HFFc6 (cell line): ENCODE measurements around the gene NMRK2. TPM values are rescaled to one million over a fixed set of nuclear protein-coding genes. Genes with fewer than 3 reads are reported as not detected.

ENCODE experiments used
- DNase-seq: peaks from one replicate; pipeline ENCODE4 v3.0.0-alpha.2; 2018
- H3K27ac Mint-ChIP-seq: 2 replicates; pipeline ENCODE4 v1.8.0; 2020; ENCODE audit warnings: mild to moderate bottlenecking, mixed read lengths
- H3K27me3 Mint-ChIP-seq: 2 replicates; pipeline ENCODE4 v1.8.0; 2021; ENCODE audit warnings: mild to moderate bottlenecking, moderate library complexity, mixed read lengths; ENCODE audit not compliant: insufficient read depth
- H3K36me3 Mint-ChIP-seq: 2 replicates; pipeline ENCODE4 v1.8.0; 2021; ENCODE audit warnings: low read depth, mixed read lengths
- H3K4me1 Mint-ChIP-seq: 2 replicates; pipeline ENCODE4 v1.8.0; 2020; ENCODE audit warnings: low read depth, mixed read lengths
- H3K4me3 Mint-ChIP-seq: 2 replicates; pipeline ENCODE4 v1.8.0; 2020; ENCODE audit warnings: mild to moderate bottlenecking, moderate library complexity, mixed read lengths
- H3K9me3 Mint-ChIP-seq: 2 replicates; pipeline ENCODE4 v1.8.0; 2020; ENCODE audit warnings: mild to moderate bottlenecking, mixed read lengths
- CTCF ChIP-seq: fragments of 200-600 bp; sonication (generic); IDR thresholded peaks from 2 replicates; pipeline ENCODE4 v1.5.0; 2021; ENCODE audit warnings: antibody characterized with exemption, mild to moderate bottlenecking
- total RNA-seq, 6 experiments: library from RNA; stranded (reverse); fragmentation: NEBNext Ultra II Directional; extraction: Animal tissue kit (Norgen Biotek cat#: 25700); gene quantifications; 2 replicates in 1 of 6; 3 replicates in 5 of 6; pipeline ENCODE4 v1.2.3, GENCODE V29; 2021

NMRK2 gene
- total RNA-seq, 6 experiments from 2014 or later: not detected

GRCh38 chr19:3970808-3971598 is 38.1 kb downstream of the NMRK2 start, which contains the start of gene DAPK3:
Gene DAPK3 (minus strand): TSS chr19:3971099. CDS start chr19:3969735, 1,364 bp downstream.
- Mint-ChIP-seq H3K36me3 (peaks cover 37% of the 10 kb centered on the region), H3K27ac (peak within 1 kb of the TSS; percentile 97), H3K4me3 (peak within 1 kb of the TSS; percentile 96), H3K4me1 (peaks cover 30% of the 10 kb centered on the region), H3K27me3 (peaks cover 47% of the 10 kb centered on the region), H3K9me3 (peaks cover 13% of the 10 kb centered on the region; the same call in 1 of the 2 replicates)
- peak; percentile 67 for TF ChIP-seq CTCF
- peak; percentile 97 for DNase-seq

- Mint-ChIP-seq H3K4me3 (no peak overlapping the region), H3K9me3 (peaks cover 11% of the 10 kb centered on the region; the same call in 1 of the 2 replicates), H3K4me1 (peaks cover 15% of the 10 kb centered on the region), H3K27me3 (peaks cover 72% of the 10 kb centered on the region), H3K27ac (peak overlapping the region; percentile 45; the same call in 1 of the 2 replicates), H3K36me3 (peaks cover 39% of the 10 kb centered on the region)
- DNase-seq: peak; percentile 1
- TF ChIP-seq CTCF: no peak
Measured at GRCh38 chr19:3975144-3975543, 42.3 kb downstream of the NMRK2 start.

DNA sequence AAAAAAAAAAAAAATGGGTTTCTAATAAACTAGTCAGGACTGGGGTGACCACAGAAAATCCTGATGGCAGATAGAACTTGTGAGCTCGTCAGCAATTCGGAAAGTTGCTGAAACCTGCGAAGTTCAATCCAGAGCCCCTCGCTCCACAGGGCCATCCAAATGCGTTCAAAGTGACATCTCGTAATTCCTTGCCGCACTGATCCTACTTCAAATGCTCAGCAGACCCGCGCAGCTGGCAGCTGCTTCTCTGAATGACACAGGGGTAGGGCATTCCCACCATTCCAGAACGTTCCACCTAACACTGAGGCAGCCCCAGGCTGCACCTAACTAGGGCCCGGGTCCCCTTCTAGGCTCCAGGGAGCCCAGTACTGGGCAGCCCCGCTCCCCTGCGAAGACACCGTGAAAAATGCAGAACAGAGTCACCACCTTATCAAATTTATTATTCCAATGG is 42.8 kb downstream of the NMRK2 start:
- peaks cover 68% of the 10 kb centered on the region for H3K27me3 Mint-ChIP-seq
- peaks cover 13% of the 10 kb centered on the region; the same call in 1 of the 2 replicates for H3K4me1 Mint-ChIP-seq
- H3K9me3 Mint-ChIP-seq: peaks cover 6% of the 10 kb centered on the region; the same call in 1 of the 2 replicates
- DNase-seq: peak; percentile 4
- no peak for TF ChIP-seq CTCF
- peak overlapping the region; percentile 45; the same call in 1 of the 2 replicates for H3K27ac Mint-ChIP-seq
- peak overlapping the region; percentile 26; the same call in 1 of the 2 replicates for H3K4me3 Mint-ChIP-seq
- peaks cover 34% of the 10 kb centered on the region for H3K36me3 Mint-ChIP-seq

DNA sequence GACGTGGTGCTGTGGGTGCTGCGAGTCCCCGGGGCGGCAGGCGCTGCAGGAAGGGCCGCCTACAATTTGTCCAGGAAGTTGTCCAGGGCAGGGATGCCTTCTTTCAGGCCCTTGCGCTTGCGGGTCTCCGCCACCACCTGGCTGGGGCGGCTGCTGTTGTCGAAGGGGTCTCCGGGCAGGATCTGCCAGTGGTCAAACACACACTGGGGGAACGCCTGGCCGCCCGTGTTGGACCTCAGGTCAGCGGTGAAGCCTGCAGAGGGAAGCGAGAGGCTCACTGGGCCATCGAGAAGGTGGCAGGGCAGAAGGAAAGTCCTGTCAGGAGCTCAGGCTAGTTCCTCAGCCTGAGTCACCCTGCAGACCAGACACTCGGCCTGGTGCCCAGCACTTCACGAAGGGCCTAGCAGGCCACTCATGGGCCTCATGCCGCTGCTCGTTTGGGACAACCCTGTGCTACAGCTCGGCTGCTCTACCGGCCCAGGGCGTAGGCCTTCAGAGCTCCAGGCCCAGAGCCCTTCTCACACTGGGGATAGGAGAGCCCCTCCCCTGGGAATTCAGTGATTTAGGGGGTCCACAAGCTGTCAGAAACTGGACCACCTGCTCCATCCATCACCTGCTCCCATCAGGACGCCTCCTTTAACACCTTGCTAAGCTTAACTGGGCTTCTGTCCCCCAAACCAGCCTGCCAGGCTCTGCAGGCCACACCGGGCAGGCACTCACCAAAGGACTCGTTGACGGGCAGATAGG is 43.8 kb downstream of the NMRK2 start:
- H3K27me3 Mint-ChIP-seq: peaks cover 64% of the 10 kb centered on the region
- peak overlapping the region; percentile 33 for H3K27ac Mint-ChIP-seq
- no peak for DNase-seq
- no peak for TF ChIP-seq CTCF
- peak overlapping the region; percentile 22; the same call in 1 of the 2 replicates for H3K4me3 Mint-ChIP-seq
- H3K36me3 Mint-ChIP-seq: peaks cover 38% of the 10 kb centered on the region
- peaks cover 20% of the 10 kb centered on the region for H3K4me1 Mint-ChIP-seq
- no peaks in the 10 kb centered on the region; the same call in 1 of the 2 replicates for H3K9me3 Mint-ChIP-seq

DNA sequence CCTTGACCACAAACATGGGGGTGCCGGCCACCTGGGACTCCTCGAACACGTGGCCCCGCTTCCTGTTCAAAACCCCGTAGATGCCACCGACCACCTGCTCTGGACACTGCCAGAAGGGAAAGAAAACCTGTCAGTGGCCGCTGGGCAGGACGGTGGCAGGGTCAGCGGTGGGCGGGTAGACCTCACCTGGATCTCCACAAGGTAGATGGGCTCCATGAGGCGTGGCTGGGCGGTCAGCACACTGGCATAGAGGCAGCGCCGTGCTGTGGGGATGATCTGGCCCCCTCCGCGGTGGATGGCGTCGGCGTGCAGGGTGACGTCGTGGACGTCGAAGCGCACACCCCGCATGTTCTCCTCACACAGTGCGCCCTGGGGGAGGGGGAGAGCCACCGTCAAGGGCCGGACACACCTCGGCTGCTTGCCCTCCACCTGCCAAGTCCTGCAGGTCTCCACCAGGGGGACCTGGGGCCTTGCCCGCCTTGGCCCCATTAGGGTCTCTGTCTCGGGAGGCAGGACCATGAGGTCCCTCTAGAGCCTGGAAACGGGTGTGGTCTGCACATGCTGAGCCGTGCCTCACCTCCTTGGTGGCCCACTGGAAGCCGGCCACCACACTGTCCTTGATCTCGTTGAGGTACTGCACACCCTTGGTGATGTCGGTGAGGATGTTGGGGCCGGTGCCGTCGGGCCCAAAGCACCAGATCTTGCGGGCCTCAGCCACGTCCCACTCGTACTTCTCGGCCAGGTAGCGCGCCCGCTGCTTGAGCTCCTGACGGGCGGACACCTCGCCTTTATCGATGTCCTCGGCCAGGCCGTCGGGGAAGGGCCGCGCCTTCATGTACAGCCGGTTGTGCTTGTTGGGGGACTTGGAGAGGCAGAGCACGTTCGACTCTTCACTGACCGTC is 44.6 kb downstream of the NMRK2 start:
- H3K27me3 Mint-ChIP-seq: peaks cover 57% of the 10 kb centered on the region
- H3K27ac Mint-ChIP-seq: peak overlapping the region; percentile 63
- H3K4me1 Mint-ChIP-seq: peaks cover 21% of the 10 kb centered on the region
- no peak for DNase-seq
- H3K36me3 Mint-ChIP-seq: peaks cover 41% of the 10 kb centered on the region
- H3K9me3 Mint-ChIP-seq: no peaks in the 10 kb centered on the region; the same call in 1 of the 2 replicates
- TF ChIP-seq CTCF: peak; percentile 66
- H3K4me3 Mint-ChIP-seq: peak overlapping the region; percentile 57
